GM18519 (cell line): ENCODE measurements around the gene DHX35.
"Not testable (repeated sequence)": the region's sequence is repeated elsewhere in the genome, so short reads cannot be mapped to it uniquely, and the experiment has no call there.

Experiments
- ATAC-seq: cut with Tn5 transposase; IDR thresholded peaks from one replicate; pipeline ENCODE4 v1.9.1; 2021; ENCODE audit warnings: mild to moderate bottlenecking, moderate library complexity; ENCODE audit not compliant: unreplicated experiment, low FRiP score

The DHX35 gene

DNA sequence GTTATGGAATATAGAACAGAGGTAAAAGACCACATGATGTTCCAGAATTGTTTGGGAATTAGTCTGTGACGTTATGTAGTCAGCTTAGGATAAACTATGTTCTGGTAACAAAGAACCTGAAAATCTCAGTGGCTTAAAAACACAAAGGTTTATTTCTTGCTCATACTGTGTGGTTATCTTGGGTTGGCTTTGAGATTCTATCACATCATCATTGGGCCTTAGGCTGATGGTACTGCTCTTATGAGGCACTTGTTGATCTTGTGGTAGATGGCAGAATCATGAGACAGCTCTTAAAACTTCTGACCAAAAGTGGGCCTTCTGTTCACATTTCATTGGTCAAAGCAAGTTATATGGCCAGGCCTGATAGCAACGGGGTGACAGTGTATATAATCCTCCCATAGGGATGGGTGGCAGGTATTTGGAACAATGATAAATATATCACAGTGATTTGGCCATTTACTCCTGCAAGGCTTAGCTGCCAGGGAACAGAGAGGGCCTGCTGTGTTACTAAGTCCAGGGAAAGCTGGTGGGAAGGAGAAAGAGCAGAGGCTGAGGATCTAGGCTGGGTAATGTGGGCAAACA is 13.5 kb downstream of the DHX35 start:
- no peak for ATAC-seq

DNA sequence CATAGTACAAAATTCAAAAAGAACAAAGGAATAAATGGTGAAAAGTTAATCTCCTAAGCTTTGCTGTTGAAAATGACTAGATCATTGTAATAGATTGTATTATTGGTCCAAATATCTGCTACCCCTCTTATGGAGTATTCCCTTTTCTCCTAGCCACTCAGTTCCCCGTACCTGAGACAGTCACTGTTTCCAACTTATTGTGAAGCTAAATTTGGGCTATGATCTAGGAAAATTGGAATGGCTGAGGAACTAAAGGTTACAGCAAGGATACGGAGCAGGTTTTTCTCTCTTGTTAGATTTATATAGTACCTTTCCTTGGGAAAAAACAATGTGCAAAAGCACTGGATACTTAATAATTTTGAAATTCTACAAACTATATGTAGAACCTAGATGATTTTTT is 17.3 kb downstream of the DHX35 start:
- ATAC-seq: no peak

DNA sequence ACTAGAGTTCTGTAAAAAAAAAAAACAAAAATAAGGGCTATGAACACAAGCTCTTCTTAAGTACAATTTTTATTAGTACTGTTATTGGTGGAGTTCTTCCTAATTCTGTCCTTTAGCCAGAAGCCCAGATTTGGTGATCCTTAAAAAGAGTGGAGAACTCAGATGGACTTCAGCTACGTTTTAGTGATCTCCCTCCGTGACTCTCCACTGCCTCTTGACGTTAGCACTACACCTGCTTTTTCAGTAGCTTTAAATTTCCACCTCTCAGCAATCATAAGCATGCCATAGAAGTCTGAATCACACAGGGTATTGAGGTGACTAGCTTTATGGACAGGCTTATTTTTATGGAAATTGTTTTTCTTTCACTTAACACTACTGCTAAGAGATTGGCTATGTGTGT is 17.7 kb downstream of the DHX35 start:
- no peak for ATAC-seq

DNA sequence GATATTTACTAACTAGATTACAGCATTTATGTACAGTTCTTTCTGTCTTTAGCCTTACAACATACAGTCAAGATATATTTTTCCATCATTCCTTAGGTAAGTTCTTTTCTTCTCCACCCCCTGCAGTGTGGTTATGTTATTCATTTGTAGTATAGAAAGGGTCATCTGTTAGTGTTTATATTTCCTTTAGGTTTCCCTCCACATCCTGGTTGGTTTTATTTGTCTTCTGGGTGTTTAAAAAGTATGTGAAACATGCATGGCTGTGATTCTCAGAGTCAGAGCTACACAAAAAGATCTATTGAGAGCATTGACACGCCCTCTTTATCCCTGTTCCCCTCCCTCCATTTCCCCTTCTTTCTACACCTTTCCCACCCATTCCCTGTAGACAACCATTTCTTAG is 20.1 kb downstream of the DHX35 start:
- no peak for ATAC-seq

DNA sequence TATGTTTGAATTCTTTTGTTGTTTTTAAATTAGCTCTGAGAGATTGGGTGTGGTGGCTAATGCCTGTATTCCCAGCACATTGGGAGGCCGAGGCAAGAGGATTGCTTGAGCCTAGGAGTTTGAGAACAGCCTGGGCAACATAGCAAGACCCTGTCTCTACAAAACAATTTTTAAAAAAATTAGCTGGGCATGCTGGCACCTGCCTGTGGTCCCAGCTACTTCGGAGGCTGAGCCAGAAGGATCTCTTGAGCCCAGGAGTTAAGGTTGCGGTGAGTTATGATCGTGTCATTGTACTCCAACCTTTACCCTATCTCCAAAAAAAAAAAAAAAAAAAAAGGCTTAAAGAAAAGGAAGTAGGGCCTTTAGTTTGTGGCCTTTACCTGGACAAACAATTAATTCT is 22.9 kb downstream of the DHX35 start:
- ATAC-seq: no peak

DNA sequence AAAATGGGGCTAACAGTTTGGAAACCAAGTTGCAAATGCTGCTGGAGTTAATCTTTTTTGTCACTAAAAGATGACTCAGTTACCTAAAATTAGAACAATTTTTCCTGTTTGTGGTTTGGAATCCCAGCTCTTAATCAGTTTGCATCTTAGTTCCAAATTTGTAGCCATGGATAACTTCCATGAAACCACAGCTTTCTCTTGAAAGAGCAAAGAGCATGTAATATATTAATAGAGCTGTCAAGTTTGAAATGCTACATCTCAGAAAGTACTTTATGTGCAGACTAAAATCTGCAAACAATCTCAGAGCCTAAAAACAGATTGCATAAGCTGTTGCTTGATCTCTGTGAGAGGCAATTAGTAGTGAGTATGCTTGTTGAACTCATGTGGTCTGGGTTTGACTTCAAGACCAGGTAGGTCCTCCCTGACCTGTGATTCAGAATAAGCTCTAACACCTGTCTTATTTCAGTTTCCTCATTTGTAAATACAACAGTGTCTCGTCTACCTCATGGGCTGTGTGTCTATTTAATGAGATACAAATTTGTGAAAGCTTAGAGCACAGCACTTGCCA is 23.5 kb downstream of the DHX35 start:
- no peak for ATAC-seq

DNA sequence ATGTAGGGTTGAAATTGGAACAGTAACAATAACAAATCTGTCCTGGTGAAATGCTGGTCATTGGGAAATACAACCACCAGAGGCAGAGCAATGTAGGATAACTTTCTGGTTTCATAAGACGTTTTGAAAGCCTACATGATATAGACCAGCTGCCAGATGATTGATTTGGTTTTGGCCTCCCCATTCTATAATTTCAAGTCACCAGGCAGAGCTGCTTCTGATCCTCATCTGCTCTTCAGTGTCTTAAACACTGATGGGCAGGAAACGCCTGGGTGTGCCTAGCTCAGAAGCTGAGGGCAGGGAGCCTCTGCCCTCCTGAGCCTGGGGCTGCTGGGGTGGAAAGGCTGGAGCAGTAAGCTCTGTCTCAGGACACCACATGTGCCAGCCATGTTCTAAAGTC is 24.5 kb downstream of the DHX35 start:
- no peak for ATAC-seq

DNA sequence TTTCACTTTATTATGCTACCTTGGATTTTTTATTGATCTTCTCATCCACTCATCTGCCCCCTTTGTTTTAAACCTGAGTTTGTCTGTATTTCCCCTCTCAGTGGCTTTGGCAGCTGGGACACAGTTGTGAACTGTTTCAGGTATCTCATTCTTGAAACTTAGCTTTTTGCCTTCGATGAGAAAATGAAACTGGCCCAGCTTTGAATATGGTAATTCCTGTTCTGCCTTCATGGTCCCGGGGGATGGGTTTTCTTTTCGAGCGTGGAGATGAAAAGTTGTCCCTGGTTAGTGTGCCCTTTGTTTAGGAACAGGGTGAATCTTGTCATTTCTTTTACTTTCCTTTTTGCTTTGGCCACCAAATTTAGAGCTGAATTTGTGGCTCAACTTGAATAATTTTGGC is 25.6 kb downstream of the DHX35 start:
- no peak for ATAC-seq

DNA sequence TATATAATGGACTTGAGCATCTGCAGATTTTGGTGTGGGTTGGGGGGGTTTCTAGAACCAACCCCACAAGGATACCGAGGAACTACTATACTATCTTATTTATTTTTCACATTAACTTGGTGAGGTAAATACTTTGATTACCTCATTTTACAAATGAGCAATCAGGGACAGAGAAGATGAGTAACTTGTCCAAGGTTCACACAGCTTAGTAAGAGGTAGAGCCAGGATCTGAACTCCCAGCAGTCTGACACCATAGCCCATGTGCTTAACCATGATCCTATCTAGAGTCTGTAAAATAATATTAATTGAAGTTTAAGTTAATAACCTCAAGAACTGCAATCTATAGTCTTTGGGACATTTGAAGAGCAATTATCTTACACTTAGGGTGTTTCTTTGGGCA is 28.6 kb downstream of the DHX35 start:
- ATAC-seq: no peak

DNA sequence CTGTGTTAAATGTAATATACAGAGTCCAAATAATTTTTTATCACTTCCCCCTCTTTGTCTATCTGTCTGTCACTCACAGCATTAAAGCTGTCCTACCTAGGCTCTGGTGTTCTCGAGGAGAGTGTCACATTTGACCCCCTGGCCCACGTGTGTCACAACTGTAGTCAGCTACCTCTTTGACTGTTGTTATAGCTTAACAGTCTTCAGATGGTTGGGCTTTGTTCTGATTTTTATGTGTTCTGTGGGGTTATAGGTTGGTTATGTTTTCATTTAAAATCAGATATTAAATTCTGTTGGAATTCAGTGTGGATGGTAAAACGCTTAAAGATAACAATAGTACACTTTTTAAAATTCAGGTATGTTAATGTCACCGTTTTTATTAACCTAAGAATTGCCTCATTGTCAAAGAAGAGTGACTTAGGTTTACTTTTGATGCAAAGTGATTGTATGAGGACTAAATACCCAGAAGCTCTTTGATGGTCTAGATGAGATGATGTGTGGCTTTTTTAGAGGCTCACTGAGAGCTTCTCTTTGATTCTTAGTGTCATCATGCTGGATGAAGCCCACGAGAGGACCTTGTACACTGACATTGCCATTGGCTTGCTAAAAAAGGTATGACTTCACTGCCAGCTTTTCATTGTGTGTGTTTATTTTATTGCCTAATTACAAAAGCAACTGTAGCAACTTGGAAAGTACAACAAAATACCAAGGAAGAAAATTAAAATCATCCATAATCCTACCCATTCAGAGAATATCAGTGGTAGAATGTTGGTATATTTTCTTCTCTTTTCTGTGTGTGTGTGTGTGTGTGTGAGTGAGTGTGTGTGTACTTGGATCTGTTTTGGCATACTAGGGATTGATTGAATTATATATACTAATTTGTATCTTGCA is 29.9 kb downstream of the DHX35 start:
- ATAC-seq: no peak

DNA sequence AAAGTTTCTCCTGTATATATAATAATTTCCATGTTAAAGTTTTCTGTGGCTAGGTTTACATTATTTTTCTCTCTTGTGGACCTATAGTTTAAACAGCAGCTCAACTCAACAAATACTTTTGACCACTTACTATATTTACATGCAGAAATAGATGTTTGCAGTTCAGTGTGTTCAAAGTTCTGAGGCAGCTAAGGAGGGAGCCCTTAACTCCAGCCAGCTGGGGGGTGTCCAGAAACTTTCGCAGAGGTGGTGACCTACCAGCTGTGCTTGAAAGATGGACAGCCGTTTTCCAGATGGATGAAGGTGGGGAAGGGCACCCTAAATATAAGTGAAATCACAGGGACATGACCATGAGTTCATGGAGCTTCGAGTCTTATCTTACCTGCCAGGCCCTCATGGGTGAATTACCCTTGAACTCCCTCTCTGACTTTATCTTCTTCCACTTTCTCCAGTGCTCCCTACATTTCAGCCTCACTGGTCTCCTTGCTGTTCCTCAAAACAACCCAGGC is 33.4 kb downstream of the DHX35 start:
- ATAC-seq: no peak

DNA sequence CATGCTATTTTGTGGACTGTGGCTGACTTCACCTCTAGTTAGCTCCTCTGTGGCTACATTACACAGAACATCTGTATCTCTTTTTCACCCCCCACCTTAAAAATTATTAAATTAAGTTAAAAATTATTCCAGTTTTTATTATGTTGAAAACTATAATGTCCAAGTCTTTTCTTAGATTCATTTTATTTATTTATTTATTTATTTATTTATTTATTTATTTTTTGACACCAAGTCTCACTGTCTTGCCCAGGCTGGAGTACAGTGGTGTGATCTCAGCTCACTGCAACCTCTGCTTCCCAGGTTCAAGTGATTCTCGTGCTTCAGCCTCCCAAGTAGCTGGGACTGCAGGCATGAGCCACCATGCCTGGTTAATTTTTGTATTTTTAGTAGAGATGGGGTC is 34.7 kb downstream of the DHX35 start:
- ATAC-seq: not testable (repeated sequence)

DNA sequence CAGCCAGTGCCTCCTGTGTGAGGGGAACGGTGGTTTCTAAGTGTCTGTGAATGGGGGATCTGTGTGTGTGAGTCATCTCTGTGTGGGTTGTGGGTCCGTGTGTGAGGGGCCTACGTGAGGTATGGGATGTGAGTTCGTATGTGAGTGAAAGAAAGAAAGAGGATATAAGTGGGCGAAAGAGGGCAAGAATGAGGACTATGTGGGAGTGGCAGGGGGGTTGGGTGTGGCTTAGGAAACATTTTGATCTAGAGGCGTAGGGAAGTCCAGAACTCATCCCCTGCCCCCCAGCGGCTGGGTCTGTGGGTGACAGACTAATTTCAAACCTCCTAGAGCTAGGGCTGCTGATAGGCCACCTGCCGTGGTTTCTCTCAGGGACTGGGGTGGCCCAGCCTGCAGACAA is 35.5 kb downstream of the DHX35 start:
- ATAC-seq: no peak

DNA sequence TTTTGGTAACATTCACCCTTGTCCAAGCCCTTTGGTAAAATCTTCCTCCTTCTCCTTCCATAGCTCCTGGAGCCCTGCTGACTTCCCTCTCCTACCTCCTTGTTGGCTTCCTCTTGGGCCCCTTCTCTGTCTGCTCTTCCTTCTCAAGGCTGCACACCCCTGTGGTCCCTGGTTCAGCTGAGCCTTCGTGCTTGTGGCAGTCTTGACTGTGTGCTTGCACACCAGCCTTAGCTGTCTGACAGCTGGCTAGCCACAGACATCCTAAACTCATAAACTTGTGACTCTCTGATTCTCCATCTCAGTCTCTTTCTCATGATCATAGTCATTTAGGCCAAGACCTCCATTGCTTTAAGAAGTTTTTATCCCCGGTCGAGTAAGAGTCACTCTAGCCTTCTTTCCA is 37.1 kb downstream of the DHX35 start:
- ATAC-seq: no peak

DNA sequence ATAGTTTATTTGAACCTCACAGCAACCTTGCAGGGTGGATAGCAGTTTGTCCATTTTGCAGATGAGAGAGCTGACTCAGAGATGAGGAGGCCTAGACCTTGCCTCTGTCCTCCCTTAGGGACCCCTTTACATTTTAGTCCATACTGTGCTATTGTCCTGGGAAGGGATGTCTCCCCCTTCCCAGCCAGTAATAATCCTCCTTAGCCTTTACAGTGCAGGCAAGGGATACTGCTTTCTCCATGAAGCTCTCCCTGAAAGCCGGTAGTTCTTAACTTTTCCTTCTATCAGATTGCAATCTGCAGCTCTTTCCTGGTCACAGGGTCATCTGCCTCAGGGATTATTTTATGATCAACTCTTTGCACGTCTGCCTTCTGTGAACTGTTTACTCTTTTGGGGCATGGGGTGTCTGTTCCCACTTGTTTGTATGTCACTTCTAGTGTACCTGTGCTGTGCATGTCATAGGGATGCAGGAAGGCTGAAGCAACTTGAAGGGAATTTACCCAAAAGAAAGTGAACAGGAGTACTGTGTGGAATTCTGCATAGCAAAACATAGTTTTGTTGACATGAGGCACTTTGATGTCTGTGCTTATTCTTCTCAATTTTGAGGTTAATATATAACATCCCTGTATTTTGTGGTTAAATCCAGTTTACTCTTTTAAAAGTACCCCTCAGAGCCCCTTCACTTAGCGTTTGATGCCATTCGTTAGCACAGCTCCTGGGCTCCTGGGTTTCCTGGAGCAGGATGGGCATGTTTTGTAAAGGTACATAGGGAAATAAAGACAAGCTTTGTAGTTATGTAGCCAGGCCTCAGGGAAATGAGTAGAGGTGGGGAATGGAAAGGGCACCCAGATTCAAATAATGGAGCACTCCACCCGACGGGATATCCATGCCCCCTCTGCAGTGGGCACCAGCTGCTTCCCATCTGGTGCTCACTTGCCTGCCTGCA is 38.1 kb downstream of the DHX35 start:
- no peak for ATAC-seq

DNA sequence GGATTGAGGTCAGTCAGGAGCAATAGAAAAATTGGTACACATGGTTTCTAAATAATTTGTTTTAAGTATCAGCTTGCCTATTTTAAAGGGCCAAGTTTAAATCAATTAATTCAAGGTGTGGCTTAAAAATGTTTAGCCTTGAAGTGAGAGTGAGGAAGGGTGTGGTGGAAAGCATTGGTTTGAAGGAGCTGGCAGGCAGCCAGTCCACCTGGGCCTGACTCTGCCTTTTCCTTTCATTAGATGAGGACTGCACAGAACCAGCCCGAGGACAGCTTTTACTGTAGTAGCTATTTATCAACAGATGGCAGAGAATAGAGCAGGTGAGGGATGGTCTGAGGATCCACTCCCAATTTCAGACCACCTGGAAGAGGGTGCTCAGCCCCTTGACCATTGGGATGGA is 42.4 kb downstream of the DHX35 start:
- no peak for ATAC-seq

DNA sequence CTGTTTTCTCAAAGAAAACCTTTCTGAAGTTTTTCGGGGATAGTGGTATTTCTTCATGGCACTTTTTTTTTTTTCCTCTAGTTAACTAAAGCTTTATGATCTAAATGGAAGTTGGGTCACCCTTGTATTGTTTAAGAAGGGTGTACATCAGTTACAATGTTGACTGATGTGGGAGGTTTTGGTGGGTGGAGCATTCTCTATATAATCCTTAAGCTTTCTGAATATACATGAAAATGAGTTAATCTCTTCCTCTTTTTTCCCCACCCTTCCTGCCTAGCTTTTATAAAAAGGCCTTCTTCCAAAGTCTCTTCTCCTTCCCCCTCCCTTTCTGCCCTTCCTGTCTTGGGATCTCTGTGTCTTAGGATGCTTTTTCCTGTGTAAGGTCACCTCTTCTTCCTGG is 47.2 kb downstream of the DHX35 start:
- ATAC-seq: no peak

DNA sequence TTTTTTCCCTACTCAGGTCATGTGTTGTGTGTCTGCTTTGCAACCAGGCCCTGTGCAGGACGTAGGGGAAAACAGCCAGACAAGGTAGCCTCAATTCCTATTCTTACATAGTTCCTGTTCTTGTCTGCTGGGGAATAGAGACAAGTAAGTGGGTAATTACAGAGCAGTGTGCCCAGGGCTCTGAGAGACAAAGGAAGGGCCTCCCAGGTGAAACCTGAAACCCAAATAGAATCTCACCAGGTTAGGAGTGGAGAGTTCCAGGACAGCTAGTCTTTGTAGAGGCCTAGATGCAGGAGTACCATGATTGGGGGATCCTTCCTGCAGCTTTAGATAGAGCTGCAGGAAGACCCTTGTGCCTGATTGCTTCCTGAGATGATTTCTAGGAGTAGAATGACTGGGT is 48.4 kb downstream of the DHX35 start:
- ATAC-seq: no peak

DNA sequence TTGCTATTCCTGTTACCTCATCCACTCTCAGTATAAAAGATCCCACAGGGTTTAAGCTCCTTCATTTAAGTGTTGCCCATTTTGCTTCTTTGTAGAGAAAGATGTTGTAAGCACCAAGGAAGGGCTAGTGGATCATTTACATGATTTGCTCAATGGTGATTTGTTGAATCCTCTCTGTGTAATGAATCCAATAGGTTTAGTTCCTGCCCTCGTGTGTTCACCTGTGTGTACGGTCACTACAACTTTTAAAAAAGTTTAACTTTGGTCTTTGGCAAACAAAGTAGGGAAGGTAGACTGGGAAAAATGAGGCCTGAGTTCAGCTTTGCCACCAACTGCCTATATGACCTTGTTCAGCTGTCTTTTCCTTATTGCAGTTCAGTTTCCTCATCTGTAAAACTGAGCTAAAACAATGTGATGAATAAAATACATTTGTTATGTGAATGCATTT is 51.5 kb downstream of the DHX35 start:
- ATAC-seq: no peak

DNA sequence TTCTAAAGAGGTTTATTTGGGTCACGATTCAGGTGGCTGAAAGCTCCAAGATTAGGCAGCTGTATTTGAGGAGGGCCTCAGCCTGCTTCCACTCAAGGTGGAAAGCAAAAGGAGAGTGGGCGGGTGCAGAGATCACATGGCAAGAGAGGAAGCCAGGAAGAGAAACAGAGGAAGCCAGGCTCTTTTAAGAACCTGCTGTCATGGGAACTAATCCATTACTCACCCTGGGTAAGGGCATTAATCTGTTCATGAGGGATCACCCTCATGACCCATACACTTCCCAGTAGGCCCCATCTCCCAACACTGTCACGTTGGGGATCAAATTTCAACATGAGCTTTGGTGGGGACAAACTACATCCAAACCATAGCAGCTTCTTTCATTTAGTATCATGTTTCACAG is 53.9 kb downstream of the DHX35 start:
- no peak for ATAC-seq

DNA sequence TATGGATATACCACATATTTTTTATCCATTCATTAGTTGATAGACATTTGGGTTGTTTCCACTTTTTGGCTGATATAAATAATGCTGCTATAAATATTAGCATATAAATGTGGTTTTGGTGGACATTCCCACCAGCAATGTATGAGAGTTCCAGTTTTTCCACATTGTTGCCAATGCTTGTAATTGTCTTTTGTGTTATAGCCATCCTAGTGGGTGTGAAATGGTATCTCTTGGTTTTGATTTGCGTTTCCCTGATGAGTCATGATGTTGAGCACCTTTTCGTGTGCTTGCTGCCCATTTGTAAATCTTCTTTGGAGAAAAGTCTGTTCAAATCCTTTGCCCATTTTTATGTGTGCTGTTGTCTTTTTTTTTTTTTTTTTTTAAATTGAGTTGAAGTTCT is 54.4 kb downstream of the DHX35 start:
- no peak for ATAC-seq
